Measurements from ENCODE around the gene NACC2.

DNA sequence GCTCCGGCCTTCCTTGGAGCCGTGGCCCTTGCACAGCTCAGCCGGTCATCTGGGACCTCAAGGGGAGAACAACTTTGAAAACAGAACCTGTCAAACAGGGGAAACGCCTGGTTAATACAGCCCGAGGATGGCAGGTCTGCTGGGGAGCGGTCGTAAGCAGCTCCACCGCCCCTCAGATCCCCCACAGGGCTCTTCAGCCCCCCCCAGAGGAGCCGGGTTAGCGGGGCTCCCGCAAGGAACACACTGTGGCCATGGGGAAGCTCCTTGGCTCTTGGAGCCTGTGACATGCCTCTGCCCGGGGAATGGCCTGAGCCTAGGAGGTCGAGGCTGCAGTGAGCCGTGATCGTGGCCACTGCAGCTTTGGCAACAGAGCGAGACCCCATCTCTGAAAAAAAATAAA is 16.8 kb upstream of the NACC2 start:
- TF ChIP-seq CTCF (IDR thresholded peaks at IDR 0.05; ENCODE audit: poor library complexity) (no peak), EZH2 (IDR thresholded peaks at IDR 0.05; ENCODE audit: borderline replicate concordance) (no peak)

Data from hepatocyte (in vitro differentiated cells).